ENCODE data around the gene TOR1A.

The TOR1A gene, protein sequence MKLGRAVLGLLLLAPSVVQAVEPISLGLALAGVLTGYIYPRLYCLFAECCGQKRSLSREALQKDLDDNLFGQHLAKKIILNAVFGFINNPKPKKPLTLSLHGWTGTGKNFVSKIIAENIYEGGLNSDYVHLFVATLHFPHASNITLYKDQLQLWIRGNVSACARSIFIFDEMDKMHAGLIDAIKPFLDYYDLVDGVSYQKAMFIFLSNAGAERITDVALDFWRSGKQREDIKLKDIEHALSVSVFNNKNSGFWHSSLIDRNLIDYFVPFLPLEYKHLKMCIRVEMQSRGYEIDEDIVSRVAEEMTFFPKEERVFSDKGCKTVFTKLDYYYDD

DNA sequence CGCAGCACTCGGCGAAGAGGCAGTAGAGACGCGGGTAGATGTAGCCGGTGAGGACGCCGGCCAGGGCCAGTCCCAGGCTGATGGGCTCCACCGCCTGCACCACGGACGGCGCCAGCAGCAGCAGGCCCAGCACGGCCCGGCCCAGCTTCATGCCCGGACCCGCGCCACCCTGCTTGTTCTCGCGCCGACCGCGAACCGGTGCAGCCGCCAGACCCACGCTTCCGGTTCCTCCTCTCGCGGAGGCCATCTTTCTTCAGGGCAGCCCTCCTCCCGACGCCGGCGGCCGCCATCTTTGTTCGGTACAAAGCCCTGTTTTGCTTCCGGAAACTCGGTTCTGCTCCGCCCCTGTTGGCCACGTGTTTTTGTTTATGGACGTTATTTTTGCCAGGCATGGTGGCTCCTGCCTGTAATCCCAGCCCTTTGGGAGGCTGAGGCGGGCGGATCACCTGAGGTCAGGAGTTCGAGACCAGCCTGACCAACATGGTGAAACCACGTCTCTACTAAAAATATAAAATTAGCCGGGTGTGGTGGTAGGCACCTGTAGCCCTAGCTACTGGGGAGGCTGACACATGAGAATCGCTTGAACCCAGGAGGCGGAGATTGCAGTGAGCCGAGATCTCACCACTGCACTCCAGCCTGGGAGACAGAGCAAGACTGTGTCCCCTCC lies at the start of gene TOR1A:
TSS of gene TOR1A (minus strand) at position 202 of the 667 bp plus-strand sequence. CDS start at position 151, 51 bp downstream.
- peak; percentile 72 for DNase-seq (ENCODE audit: low read depth)

DNA sequence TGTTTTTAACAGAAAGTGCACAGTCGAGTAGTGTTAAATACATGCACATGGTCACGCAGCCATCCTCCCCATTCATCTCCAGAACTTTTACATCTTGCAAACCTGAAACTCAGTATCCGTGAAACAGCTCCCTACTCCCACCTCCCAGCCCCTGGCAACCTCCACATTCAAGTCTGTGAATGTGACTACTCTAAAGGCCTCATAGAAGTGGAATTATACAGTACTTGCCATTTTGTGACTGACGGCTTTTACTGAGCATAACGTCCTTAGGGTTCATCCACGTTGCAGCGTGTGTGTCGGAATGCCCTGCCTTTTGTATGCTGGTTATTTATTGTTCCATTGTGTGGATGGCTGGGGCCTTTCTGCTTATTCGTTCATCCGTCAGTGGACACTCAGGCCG lies 47.1 kb upstream of the TOR1A start:
- no peak for DNase-seq (ENCODE audit: low read depth)

DNA sequence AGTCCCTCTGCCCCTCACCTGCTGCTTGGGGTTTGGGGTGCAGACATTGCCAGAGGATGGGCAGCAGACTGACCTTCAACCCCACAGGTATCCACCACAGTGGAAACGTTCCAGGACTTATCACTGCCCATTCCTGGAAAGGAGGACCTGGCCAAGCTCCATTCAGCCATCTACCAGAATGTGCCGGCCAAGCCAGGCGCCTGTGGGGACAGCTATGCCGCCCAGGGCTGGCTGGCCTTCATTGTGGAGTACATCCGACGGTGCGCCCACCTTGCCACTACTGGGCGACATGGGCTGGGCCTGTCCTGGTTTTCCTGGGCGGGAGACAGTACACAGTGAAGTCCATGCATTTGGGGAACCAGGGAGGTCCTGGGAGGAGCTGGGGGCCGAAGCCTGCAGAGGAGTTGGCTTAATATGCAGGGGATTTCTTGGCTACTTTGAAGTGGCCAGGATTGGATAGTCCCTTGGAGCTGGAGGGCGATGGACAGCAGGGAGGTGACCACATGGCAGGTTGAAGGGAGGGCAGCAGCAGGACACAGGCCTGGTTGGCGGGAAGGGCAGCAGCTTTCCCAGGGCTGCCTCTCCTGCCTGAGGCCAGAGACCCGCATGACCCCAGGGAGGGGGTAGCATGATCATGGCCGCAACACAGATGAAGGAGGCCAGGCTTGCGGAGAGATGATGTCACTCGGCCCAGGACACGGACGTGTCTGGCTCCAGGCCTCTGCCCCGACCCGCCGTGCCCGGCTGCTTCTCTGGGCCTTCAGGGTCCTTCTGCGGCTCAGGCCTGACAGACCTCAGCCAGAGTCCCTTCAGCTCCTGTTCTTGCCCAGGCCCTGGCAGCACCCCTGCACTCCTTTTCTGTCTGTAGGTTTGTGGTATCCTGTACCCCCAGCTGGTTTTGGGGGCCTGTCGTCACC lies 45.9 kb upstream of the TOR1A start:
- DNase-seq (ENCODE audit: low read depth): no peak

DNA sequence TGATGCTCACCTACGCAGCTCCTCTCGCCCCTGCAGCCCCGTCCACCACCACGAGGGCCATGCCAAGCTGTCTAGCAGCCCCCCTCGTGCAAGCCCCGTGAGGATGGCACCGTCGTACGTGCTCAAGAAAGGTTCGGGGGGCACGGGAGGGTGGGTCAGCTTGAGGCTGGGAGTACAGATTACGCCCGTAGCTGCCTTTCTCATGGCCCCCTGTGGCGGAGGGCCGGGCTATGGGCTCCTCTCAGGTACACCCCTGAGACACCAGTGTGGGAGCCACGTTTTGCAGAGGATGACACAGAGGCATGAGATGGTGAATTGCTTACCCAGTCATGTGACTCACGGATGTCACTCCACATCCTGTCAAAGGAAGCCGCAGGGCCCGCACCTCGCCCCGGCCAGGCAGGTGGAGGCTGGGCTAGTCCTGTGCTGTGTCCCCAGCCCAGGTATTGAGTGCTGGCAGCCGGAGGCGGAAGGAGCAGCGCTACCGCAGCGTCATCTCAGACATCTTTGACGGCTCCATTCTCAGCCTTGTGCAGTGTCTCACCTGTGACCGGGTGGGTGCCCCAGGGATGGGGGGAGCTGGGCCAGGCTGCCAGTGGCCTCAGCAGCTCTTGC lies 45.0 kb upstream of the TOR1A start:
- no peak for DNase-seq (ENCODE audit: low read depth)

DNA sequence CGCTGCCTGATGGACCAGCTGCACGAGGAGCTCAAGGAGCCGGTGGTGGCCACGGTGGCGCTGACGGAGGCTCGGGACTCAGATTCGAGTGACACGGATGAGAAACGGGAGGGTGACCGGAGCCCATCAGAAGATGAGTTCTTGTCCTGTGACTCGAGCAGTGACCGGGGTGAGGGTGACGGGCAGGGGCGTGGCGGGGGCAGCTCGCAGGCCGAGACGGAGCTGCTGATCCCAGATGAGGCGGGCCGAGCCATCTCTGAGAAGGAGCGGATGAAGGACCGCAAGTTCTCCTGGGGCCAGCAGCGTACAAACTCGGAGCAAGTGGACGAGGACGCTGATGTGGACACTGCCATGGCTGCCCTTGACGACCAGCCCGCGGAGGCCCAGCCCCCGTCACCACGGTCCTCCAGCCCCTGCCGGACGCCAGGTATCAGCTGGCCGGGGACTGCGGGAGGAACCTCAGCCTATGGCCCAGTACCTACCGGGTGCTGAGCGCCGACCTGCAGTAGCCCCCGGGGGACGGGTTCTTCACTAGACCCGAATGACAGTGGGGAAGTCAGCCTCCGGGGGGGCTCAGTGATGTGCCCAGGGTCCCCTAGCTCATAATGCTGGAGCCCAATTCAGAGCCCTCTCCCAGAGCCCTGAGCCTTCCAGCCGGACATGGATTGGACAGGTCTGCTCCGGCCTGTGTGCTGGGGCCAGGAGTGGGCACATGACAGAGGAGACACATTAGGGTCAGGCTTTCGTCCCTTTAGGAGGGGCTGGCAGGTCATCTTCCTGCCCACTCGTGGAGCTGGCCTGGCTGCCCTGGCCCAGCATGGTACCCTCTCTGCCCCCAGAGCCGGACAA lies 44.3 kb upstream of the TOR1A start:
- no peak for DNase-seq (ENCODE audit: low read depth)

DNA sequence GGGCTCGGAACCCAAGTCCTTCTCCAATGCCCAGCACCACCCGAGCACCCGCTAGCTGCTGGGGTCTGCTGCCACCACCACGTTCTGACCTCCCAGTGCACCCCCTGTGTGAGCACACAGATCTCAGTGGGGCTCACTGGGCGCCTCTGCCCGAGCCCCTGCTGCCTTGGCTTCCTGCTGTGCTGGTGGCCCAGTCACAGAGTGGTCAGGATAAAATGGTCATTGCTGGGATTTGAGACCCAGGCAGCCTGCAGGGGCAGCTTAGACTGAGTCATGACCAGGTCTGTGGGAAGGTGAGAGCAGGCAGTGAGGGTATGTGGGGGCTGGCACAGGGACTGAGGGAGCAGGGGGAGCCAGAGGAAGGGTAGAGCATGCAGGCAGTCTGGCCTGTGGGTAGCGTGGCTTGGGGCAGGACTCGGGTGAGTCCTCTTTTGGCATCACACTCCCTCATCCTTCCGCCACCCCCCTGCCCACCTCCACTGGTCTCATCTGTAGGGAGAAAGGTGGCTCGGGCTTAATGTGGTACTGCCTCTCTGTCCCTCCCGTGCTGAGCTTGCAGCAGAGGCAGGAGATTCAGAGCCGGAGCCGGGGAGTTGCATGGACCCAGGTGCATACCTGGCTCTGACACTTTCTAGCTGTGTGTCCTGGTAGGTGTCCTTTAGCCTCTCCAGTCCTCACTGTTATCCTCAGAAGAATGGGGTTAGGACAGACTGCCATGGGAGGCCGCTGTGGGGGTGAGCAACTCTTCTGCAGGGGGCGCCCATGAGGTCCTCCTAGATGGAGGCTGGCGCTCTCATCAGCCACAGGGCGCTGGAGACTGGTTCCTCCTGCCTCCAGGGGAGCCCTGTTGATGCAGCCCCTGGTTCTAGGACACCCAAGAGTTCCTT lies 43.4 kb upstream of the TOR1A start:
- DNase-seq (ENCODE audit: low read depth): no peak

DNA sequence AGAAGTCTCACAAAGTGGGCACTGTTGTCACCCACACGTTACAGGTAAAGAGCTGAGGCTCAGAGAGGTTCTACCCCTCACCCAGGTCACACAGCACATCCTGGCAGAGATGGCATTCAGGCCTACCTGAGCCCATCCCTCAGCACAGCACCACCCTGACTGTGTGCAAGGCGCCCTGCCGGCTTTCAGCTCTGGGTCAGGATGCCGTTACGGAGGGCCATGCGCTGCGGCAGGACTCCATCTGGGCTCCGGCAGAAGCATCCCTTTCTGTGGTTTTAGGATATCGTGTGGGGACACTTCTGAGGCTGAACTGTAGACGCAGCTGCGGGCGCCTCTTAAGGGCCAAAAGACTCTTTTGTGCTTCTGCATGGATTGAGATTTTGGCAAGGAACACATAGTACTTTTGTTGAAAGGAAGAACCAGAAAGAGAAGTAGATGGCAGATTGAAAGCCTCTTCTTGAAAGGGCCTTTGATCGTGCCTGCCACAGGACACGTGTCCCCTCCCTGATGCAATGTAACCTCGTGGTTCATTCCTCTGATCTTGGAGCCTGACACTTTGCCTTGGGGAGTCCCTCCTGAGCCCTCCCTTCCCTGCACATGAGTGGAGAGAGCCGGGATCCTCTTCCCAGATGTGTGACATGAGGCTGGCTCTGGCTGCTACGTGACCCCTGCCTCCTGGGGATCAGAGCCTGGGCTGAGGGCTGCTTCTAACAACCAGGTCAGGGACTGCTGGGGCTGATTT lies 42.6 kb upstream of the TOR1A start:
- DNase-seq (ENCODE audit: low read depth): no peak

DNA sequence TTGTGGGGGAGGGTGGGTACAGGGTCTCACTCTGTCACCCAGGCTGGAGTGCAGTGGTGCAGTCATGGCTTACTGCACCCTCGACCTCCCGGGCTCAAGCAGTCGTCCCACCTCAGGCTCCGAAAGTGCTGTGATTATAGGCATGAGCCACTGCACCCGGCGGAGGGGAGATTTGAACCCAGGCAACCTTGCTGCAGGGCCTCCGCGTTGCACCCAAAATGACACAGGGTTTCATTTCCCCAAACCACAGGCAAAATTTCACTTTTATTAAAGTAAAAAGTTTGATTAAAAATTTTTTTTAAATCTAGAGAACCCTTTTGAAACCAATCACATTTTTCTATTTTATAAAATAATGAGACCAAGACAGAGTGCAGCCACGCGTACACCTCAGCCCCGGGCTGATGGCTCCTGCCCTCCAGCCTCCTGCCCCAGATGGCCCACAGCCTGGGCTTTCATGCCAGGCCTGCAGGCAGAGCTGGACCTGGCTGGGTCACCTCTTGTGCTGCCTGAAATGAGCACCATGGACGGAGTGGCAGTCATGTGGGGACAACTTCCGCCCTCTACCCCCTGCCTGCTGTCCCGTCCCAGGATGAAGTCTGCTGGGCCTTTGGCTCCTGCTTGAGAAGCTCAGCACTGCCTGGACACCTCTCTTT lies 41.9 kb upstream of the TOR1A start:
- no peak for DNase-seq (ENCODE audit: low read depth)

DNA sequence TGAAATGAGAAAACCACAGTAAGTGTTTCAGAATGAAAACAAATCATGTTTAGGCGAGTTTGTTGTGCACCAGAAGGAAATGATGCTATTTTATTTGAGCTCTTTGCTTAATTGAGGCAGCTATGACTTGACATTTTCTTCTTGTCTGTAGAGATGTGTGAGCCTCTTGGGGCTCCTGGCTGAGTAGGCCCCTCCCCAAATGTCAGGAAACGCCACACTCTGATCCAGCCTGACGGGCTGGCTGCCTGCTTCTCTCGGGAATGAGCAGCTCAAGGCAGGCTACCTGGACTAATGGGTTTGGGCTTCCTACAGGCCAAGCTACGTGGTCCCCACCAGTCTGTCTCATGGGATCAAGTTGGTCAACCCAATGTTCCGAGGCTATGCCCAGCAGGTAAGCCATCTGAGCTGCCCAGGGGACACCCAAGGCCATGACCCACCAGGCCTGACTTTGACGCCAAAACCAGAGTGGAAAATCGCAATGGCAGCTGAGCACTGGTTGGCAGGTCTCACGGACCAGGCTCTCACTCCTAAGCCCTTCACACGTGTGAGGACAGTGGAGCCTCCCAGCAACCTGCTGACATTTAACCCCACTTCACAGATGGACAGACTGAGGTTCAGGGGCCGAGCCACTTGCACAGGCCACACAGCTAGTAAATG lies 41.2 kb upstream of the TOR1A start:
- DNase-seq (ENCODE audit: low read depth): no peak

DNA sequence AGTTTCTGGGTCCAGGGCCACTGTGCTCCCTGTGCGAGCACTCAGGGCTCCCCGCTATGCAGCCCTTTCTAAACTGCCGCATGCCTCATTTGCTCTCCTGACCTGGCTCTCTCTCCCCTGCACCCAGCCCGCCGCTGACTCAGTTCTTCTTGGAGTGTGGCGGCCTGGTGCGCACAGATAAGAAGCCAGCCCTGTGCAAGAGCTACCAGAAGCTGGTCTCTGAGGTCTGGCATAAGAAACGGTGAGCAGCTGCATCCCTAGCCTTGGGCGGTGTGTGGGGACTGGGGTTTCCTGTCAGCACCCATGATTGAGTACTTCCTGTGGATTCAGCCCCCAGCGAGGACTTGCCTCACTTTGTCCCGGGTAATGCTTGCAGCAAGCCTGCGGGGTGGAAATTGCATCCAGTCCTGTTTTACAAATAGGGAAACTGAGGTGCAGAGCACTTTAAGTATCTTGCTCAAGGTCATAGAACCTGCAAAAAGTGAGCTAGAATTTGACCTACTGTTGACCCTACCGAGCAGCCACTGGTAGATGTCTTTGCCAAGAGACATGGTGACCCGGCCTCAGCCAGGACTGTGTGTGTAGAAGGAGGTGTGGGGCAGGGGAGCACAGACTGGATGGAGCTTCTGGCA lies 39.2 kb upstream of the TOR1A start:
- DNase-seq (ENCODE audit: low read depth): no peak

DNA sequence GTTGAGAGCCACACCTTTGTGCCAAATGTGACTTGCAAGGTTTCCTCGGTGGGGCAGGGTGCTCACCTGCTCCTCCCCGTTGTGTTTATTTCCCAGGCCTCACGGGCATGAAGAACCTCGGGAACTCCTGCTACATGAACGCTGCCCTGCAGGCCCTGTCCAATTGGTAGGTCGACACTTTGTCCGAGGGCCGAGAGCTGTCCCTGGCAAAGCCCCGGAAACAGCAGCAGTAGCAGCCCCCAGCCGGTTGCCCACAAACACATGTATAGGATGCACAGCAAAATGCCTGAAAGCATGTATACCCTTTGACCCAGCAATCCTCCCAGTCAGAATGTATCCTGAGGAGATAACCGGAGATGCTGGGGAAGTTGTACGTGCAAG lies 37.5 kb upstream of the TOR1A start:
- DNase-seq (ENCODE audit: low read depth): no peak

DNA sequence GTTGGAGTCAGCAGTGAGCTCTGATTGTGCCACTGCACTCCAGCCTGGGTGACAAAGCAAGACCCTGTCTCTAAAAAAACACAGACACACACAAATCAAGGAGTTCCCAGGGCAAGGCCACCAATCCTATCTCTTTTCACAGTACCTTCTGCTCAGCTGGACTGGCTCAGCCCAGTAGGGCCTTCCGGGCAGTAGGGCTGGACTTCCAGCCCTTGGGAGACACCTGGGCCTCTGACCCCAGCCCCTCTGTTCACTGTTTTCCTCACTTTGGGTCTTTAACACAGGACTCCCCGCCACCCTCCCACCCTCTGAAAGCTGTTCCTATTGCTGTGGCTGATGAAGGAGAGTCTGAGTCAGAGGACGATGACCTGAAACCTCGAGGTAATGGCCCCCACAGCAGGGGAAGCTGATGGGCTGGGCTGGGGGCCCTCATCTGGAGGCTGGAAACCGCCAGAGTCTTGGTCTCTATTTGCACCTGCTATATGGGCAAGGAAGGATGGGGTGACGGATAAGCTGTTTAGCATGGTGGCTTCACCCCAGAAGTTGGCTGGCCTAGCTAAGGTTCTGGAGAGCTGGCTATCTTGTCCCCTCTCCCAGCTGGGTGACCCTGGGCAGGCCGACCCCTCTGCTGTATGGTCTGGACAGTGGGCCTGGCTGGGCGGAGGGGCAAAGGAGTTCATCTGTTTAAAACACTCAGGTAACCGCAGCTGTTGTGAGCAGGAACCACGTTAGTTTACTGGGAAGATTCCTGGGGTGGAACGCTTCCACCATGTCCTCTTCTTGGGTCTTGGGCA lies 36.9 kb upstream of the TOR1A start:
- DNase-seq (ENCODE audit: low read depth): no peak

DNA sequence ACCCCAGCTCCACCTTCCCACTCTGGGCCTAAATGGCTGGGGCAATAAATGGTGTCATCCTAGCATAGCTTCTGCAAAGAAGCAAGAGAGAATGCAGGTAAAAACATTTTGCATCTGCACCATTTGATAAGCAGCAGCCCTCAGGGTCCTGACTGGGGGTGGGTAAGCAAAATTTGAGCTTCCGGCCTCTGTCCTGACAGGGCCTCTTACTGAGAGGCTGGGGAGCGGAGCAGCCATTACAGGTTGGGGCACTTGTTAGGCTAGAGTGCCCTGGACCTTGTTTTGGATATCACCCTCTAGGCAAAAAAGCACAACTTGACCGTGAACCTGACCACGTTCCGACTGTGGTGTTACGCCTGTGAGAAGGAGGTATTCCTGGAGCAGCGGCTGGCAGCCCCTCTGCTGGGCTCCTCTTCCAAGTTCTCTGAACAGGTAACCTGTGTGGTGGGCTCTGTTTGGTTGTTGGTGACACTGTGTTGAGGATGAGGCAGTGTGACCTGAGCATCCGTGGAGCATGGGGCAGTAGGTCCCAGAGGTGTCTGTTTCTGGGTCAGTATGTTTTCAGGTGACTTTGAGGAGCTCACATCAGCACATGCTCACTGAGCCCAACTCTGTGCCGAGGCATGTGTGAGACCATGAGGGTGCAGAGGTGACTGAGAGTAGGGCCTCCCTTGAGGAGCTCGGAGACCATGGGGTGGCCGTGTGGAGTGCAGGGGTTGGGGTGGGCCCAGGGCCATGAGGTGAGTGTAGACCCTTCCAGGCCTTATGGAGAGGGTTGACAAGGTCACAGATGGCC lies 34.4 kb upstream of the TOR1A start:
- no peak for DNase-seq (ENCODE audit: low read depth)

DNA sequence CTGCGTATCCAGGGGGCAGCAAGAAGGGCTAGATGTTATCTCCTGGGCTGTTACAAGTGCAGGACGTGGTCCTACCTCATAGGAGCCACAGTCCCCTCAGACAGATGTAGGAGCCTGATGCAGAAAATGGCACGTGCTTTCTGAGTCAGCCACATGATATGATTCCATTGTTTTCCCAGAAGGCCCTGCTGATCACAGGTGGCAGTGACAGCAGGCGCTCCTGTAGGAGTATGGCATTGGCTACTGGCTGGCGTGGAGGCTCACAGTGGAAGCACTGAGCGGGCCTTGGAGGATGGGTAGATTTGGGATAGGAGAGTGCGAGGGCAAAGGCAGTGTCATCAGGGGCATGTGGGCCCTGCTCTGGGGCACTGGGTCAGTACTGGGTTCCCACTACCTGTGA lies 33.3 kb upstream of the TOR1A start:
- DNase-seq (ENCODE audit: low read depth): no peak

DNA sequence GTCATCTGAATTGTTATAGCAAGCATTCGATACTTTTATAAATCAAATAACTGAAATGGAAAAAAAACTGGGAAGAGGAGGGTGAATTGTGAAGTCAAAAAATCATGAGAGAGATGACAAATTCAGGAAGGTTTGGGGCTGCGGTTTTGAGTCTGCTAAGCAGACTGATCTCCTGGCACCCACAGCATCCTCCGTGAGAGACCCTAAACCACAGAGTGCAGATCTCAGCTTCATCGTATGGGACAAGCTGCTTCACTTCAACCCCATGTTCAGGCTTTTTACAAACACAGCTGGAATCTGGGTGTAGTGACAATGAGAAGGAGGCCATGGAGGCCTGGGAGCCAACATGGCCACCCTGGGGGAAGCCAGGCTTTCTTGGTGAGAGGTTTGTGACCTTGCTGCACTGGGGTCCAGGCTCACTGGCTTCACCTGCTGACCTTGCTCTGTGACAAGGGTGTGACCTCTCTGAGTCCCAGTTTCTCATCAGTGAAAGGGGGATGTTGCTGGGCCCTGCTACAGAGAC lies 30.7 kb upstream of the TOR1A start:
- no peak for DNase-seq (ENCODE audit: low read depth)

DNA sequence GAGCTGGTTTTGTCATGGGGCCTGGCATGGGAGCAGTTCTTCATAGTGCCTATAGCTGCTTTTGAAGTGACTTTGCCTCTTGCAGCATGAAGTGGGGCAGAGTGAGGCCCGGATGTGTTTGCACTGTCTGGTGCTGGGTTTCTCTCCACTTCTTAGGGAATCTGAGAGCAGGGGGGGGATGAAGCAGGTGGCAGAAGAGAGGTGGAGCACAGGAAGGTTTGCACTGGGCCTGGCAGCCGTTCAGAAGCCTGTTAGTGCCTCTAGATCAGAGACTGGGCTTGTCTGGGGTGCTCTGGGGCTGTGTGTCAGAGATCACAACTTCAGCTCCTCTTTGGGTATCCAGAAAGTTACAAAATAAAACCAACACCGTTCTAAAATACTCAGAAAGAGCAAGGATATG lies 29.7 kb upstream of the TOR1A start:
- no peak for DNase-seq (ENCODE audit: low read depth)

All from HS-5 (cell line).